T-helper 2 cell (primary cell): ENCODE results near the gene ZNF777.
A peak's percentile ranks its signal among the peaks of the same experiment; 100 is the strongest.

Experiments used
- DNase-seq, 5 experiments: peaks; one replicate each; pipeline versions ENCODE4 v3.0.0 to v3.0.0-alpha.2; 2012 to 2022

The ZNF777 gene

DNA sequence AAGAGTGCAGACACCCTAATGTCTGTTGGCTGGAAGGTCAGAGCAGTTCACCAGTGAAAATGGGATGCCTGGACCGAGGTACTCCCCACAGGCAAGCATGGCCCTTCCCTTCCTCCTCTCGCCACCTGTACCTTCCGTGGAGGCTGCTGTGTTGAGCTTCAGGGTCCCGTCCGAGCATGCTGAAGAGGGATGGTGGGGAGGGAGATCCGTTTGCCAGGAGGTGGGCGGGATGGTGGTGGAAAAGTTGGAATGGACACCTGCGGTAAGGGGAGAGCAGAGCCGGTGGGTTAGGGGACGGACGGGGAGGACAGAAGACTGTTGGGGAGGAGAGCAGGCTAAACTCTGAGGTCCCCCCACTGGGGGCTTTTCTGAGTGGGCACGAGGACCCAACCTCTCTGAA is 15.9 kb upstream of the ZNF777 start:
- no peak for DNase-seq

DNA sequence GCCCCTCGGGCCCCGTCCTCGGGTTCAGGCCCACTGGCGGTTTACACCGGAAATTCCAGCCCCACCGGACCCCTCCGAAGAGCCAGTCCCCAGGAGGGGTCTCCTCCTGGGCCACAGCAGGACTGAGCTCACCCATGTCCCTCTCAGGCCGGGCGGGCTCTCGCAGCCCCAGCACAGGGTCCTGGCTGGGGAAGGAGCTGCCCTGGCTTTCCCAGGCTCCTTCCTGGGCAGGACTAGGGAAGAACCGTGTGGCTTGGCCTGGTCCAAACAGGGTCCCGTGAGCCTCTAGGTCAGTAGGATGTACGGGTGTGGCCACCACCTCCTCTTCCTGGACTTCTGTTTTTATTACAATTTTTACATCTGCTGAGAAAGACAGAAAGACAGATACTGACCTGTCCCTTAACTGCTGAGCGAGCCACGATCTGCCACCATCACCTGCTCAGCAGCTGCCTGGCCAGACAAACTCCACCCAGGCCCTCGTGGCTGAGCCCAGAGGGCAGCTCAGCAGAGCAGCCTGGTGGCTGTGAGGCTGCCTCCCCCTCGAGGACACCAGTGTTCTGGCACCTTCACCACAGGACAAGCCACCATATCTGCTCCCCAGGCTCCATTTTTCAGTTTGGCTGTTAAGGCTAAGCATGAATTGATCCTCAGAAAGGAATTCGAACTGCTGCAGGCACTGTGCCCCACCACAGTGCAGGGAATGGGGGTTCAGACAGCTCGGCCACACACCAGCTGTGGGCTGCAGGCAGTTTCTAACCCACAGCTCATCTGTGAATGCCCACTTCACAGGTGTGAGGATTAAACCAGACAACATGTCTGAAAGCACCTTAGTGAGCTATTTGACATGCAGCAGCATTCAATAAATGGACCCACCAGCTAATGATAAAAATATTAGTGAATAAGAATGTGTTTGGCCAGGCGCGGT is 14.5 kb upstream of the ZNF777 start:
- no peak for DNase-seq

DNA sequence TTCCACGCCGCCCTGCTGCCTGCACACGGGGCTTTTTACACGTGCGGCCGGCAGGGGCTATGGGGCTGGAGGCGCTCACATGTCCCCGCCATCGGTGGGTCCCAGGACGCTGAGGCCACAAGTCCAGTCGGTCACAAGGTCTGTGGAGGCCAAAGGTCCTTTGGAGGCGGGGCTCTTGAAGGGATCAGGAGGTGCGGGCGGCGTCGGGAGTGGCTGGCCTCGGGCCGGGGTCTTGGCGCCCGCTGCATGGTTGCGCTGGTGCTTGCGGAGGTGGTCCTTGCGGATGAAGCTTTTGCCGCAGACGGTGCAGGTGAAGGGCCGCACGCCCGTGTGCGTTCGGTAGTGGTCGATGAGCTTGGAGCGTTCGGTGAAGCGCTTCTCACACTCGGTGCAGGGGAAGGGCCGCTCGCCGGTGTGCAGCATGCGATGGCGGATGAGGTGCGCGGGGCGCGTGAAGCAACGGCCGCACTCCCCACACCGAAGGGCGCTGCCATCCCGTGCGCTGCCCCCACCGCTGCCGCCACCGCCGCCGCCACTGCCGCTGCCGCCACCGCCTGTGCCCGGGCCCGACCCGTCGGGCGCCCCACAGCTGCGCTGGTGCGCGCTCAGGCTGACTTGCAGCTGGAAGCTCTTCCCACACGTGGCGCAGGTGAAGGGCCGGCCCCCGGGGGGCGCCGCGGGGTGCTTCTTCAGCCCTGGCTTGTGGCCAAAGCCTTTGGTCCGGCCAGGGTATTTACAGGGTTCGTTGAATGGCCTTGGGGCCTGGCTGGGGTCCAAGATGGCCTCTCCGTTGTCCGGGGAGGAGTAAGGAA is 13.7 kb upstream of the ZNF777 start:
- no peak for DNase-seq

DNA sequence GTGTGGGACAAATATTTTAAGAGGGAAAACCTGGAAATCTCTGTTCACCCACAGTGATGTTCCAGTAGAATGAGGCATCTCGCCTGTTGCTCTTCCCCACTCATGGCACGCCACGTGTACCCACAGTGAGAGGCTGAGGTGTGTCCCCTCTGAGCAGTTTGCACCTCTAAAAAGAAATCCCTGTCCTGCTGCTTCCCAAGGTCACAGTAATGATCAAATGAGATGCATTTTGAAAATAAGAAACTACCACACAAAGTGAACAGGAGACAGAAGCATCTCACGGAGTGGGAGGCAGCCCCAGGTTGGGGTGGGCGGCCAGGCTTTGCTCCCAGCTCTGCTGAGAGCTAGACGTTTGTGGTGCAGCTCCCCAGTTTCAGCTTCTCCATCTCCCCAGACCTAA is 12.4 kb upstream of the ZNF777 start:
- DNase-seq: no peak

DNA sequence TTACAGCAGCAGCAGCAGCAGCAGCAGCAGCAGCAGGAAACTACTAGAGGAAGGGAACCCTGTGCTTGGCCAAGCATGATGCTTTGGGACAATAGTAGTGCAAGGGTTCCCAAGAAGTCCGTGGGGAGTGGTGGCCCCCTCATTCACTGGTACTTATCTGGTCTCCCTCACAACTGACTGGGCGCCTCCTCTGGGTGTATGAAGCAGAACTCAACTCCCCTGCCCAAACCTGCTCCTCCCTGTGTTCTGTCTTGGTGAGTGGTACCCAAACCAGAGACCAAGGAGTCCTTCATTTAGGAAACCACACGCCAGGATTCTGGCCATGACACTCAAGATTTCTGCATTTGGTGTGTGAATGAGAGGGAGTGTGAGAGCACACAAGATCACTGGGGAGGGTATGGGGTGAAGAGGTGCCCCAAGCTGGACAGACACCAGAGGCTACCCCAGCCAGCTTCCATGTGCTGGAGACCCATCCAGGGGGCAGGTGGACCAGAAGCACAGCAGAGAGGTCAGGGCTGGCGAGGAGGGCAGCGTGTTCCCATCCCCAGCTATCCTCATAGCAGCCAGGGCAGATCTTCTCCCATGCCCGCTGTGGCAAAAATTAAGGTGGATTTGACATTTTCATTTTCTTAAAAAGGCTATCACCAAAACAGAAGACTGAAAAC is 10.6 kb upstream of the ZNF777 start:
- DNase-seq: no peak

DNA sequence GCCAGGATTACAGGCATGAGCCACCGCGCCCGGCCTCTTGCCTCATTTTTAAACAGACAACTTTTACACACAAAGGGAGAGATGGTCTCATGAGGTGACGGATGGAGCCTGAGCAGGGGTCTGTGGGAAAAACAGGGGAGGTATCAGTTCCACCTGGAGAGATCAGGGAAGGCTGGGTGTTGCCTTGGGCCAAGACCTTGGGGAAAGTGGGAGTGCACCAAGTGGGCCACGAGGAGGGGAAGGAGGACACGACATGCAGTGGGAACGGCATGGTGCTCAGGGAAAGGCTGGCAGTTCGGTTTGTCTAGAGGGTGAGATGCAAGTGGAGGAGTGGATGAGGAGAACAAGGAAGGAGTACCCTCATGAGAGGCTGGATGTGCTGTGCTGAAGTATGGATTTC is 8.9 kb upstream of the ZNF777 start:
- no peak for DNase-seq

DNA sequence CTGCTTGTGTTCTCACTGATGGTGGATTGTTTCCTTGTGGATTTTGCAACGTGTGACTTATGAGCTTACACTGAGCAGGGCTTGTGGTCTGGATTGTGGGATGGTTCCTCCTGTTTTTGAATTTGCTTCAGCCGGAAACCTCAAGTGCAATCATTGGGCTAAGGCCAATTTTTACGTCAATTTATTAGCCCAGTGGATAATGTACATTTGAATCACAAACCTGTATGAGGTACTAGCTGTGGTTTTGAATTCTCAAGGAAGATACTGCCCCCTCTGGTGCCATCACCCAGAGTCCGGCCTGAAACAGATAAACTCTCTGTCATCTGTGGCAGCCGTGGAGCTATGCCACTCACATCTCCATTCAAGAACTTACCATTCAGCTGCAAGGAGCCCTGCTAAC is 7.3 kb upstream of the ZNF777 start:
- no peak for DNase-seq

DNA sequence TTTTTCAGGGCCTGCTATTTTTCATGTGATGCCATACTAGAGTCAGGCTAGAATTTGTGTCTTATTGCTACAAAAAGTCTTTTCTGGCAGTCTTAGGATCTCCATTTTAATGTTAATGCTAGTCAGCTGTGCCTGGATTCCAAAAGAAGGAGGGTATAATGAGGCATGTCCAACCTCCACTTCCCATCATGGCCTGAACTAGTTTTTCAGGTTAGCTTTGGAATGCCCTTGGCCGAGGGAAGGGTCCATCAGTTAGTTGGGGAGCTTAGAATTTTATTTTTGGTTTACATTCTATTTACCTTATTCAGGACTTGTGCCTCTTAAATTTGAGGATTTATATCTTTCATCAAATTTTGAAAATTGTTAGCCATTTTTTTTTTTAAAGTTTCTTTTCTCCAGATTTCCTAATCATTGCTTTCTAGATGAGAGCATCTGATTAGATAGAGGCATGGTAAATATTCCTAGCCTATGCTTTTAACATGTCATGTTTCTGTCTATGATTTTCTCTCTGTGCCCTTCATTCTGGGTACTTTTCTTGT is 6.5 kb upstream of the ZNF777 start:
- DNase-seq: no peak

DNA sequence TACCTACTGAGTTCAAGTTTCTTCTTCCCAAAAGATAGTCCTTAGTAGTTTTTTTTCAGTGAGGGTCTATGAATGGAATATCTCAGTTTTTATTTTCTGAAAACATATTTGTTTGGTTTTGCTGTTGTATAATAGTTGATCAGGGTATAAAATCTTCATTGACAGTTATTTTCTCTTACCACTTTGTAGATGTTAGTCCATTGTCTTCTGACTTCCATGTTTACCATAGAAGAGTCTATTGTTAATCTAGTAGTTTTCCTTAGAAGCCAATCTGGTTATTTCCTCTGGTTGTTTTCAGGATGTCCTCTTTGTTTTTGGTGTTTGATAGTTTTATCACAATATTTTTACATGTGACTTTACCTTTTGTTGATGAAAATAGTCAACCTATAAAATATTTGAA is 5.5 kb upstream of the ZNF777 start:
- DNase-seq: no peak

DNA sequence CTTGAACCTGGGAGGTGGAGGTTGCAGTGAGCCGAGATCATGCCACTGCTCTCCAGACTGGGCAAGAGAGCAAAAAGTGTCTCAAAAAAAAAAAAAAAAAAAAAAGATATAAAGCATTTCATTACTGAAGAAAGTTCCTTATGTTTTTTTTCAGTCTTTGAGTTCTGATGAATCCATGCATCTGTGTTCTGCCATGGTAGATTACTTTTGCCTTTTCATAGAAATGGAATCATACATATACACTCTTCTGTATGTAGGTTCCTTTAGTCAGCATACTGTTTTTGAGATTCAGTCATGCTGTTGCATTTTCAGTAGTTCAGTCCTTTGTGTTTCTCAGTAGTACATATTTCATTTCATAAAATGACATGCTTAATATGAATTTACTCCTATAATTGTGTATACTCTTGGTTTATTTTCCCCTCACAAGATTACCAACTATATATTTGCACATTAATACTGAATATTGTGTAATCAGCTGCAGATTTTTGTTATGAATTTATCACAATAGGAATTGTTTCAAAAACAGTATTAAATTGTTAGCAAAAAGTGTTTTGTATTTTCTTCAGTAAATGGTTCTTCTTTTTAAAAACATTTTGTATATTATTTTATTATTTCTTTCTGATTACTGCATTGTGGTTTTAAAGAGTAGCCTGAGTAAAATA is 2.8 kb upstream of the ZNF777 start:
- no peak for DNase-seq

DNA sequence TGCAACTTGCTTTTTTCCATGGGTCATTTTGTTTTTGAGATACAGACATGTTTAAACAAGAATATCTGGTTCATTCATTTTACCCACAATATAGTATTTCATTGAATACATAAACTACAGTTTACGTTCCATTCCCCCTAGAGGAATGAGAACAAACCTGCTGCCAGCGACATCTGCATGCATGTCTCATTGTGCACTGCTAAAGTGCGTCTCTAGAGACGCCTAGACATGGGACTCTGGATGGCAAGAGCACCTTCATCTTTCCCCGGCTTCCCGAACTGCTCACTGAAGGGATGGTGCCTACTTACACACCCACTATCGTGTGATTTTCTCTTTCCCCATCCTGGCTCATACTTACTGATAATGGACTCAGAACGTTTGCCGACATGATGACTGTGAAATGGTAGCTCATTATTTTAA is 1.2 kb upstream of the ZNF777 start:
- DNase-seq: no peak

DNA sequence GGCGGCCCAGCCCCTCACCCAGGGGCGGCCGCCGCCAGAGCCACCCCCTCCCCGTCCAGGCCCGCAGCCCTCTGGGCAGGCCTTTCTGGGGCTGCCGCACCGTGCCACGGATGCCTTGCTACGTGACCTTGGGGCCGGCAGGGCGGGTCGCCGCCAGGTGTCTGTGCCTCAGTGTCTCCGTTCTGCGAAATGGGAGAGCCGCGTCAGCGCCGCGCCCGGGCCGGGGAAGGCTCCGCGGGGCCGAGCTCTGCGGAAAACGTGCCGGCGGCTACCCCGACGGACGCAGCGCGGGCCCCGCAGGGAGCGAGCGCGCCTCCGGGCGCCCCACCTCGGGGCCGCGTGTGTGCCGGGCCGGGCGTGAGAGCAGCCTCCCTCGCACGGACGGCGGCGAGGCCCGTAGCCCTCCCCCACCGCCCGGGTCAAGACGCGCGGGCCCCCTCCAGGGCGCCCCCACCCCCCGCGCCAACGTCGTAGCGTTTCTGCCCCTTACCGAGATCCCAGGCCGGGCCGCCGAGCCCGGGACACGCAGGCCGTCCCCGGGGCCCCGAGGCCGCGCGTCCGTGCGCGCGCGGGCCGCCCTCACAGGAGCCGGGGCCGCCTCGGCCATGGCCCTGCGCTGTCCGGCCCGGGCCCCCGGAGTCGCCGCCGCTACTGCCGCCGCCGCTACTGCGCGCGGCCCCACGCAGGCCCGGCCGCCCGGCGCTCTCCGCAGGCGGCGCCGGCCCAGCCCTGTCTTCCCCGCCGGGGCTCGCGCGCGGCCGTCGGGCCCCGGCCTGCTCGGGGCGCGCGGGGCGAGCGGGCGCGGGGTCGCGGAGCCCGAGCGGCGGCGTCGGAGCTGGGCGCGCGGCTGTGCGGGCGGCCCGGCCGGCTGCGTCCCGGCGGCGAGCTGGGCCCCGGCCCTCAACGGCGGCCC is 1.1 kb downstream of the ZNF777 start:
- DNase-seq: peak in 1 of 5 experiments; percentile 49

DNA sequence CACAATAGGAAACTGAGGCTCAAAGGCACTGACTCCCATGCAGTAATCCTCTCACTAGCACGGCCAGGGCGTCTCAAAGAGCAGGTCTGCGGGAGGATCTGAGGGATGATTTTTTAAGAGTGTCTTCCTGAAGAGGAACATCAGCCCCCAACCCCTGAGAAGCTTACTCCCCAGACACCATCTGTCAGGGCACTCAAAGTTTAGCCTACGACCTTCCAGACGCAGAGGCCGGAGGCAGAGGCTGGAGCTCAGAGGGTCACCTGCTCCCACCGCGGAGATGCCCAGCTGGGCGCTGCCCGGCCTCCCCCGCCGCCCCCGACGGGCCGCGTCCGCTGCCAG is 1.7 kb downstream of the ZNF777 start:
- no peak for DNase-seq

DNA sequence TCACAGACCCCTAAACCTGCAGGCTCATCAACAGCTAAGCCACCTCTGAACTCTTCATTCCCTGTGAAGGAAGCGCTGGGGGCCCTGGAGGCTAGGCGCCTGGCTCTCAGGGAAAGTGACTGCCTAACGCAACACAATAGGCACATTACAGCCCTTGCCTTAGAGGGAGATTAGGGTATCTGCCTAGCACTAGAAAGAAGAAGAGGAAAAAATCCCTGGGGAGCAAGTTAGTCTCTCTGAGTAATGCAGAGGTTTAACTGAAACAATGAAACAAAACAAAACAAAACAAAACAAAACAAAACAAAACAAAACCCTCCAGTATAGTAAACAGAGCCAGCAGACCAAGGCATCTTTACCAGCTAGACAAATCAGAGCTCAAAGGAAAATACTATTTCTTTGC is 2.6 kb downstream of the ZNF777 start:
- no peak for DNase-seq

DNA sequence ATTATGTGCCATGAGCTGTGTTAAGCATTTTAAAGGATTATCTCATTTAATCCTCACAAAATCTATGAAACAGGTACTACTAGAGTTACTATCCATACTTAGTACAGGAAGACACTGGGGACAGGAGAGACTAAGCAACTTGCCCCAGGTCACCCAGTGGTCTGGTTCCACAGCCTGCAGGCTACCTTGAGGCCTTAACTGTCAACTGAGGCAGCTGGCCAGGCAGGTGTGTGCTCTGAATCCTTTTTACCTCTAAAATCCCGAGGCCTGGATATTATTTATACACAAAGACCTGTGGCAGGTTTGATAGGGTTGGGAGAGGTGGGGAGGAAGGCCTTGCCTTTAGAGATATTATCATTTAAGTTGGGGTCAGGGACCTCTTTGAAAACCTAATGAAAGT is 3.1 kb downstream of the ZNF777 start:
- no peak for DNase-seq

DNA sequence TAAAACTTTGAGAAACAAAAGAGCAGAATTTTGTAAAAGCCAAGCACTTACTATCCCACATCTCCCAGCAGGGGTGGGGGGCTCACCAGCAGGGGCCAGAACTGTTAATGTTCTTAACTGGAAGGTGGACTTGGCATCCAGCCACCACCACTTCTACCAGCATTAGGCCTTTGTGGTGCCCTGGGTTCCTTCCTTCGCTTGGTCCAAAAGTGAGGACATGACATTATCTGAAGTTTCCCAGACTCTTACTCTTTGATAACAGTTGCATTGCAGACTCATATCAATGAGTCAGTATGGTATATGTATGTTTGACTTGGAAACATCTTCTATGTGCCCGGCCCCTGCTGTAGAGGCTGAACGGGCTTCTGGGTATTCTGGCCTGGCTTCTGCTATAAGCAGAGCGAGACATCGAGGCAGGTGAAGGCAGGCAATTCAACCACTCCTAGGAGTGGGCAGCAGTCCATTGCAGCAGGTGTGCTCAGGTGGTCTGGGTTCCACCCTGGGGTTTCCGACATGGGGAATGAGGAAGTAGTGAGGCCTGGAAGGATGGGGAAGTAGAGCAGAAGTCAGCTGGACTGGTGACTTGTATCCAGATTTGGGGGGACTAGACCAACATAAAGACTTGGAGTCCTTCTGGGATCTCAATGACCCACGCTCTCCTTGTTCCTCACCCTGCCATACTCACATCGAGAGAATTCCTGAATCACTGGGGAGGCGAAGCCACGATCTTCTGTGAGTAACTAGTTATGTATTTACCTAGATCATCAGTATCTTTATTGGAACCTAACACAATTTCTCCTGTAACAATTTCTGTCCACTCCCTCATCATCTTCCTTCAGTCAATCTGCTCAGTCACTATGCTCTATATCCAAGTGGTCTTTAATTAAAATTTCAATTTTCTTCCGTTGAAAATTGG is 4.1 kb downstream of the ZNF777 start:
- no peak for DNase-seq

DNA sequence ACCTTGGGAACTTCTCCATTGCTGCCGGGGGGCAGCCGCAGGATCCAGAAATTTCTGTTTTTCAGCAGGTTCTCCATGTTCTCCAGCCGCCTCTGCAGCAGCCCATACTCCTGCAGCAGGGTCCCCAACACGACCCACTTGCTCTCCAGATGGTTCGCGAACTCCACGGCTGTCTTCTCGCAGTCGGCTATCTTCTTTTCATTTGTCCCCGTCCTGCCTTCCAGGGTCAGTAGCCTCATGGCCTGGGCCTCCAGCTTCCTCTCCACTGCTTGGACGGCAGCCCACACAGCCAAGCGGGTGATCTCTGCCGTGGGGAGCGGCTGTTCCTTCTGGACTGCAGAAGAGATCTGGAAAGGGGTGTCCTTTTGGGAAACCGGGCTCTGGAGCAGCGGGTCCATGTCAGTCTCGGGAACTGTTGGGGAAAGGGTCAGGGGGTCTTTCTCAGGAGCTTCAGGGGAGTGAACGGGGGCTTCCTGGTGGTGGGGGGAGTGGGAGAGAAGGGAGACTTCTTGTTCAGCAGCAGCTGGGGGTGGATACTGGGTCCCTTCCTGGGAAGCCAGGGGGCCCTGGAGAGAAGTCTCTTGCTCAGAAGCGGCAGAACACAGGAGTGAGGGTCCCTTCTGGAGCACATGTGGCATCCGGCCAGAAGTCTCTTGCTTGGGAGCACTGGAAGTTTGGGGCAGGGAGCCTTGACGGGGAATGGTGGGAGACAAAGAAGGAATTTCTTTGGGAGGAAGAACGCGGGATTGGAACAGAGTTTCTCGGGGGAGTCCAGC is 5.5 kb downstream of the ZNF777 start:
- DNase-seq: no peak

DNA sequence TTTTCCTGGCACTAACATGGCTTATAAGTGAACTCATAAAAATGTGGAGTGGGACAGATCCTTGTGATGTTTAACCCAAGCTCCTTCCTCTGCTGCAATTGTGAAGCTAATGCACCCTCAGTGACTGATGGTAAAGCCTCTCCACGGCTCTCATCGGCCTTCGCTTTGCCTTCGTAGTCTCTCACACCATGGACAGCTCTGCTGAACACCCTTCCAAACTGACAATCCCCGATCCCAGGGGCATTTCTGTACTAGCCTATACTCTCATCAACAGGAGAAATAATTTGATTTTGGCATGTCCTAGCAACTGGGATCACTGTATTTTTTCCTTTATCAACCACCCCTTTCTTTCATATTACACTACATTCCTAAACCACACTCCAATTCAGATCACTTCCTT is 6.1 kb downstream of the ZNF777 start:
- no peak for DNase-seq

DNA sequence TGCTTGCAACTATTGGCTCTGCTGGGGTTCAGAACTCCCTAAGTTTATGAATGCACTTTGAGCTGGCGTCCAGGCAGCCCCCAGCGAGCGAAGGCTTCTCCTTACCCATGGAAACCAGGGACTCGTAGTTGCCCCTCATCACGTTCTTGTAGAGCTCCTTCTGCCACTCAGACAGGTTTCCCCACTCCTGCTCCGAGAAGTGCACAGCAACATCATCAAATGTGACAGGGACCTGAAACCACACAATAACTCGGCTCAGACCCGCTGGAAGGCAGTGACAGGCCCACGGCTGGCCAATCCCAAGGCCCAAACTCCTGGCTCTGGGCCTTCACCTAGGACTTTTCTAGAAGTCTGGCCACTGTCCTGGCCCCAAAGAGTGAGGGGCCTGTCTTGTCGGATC is 6.9 kb downstream of the ZNF777 start:
- no peak for DNase-seq

DNA sequence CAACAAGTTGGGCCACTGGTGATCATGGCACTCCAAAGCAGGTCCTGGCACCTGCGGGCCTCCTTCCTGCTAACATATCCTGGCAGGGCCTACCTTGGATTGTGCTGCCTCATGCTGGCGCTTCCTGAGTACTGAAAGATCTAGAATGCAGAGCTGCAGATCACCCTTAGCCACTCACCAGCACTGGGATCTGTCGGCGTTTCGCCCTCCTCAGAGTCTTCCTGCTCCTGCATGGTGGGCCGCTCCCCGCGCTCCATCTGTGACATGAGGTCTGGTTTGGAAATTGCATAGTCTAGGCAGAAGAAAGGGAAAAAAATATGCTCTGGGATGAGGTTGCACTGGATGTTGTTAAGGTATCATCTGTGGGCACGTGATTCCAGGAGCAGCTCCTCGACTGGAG is 10.0 kb downstream of the ZNF777 start:
- DNase-seq: no peak
